Tongue (tissue), 2 donors: ENCODE data around the gene CT45A6. TPM values are rescaled to one million over a fixed set of nuclear protein-coding genes. Genes with fewer than 3 reads are reported as not detected.
"Not testable (repeated sequence)": the region's sequence is repeated elsewhere in the genome, so short reads cannot be mapped to it uniquely, and the experiment has no call there.

Experiments used
- DNase-seq: peaks from one replicate; pipeline ENCODE4 v3.0.0-alpha.2; 2015
- total RNA-seq: library from RNA; depleted of rRNA; stranded (reverse); fragments of >200 nt; gene quantifications from one replicate; pipeline ENCODE4 v1.2.3, GENCODE V29; 2014

CT45A6 gene, protein sequence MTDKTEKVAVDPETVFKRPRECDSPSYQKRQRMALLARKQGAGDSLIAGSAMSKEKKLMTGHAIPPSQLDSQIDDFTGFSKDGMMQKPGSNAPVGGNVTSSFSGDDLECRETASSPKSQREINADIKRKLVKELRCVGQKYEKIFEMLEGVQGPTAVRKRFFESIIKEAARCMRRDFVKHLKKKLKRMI
- total RNA-seq, result not detected

- DNase-seq, result not testable (repeated sequence)
These were observed at the start of gene CT45A6 for GRCh38 chrX:135802687-135803086. CT45A6 (minus strand) TSS chrX:135802787; CDS start chrX:135798993, 3,794 bp downstream.

DNA sequence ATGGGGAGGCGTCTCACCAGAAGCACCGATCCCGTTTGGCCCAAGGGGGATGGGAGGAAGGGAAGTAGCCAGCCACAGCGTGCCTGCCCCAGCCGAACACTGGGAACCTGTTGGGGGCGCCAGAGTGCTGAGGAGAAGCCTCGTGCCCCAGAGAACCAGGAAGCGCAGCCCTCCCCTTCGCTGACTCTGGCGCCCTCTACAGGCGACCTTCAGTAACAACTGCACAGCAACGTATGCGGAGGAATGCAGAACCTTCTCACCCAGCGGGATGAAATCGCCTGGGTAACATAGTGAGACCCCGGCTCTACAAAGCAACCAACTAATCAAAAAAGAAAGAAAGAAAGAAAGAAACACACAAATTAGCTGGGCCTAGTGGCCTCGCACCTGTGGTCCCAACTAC is 34.6 kb upstream of the CT45A6 start, which contains the start of gene CT45A7:
TSS of gene CT45A7 (minus strand) at position 101 of the 400 bp plus-strand sequence. CDS start 3,747 bp downstream, outside the sequence.
- DNase-seq, result not testable (repeated sequence)

DNA sequence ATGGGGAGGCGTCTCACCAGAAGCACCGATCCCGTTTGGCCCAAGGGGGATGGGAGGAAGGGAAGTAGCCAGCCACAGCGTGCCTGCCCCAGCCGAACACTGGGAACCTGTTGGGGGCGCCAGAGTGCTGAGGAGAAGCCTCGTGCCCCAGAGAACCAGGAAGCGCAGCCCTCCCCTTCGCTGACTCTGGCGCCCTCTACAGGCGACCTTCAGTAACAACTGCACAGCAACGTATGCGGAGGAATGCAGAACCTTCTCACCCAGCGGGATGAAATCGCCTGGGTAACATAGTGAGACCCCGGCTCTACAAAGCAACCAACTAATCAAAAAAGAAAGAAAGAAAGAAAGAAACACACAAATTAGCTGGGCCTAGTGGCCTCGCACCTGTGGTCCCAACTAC is 17.3 kb upstream of the CT45A6 start, which contains the start of gene CT45A2:
TSS of gene CT45A2 (minus strand) at position 101 of the 400 bp plus-strand sequence. CDS start 3,747 bp downstream, outside the sequence.
- not testable (repeated sequence) for DNase-seq

DNA sequence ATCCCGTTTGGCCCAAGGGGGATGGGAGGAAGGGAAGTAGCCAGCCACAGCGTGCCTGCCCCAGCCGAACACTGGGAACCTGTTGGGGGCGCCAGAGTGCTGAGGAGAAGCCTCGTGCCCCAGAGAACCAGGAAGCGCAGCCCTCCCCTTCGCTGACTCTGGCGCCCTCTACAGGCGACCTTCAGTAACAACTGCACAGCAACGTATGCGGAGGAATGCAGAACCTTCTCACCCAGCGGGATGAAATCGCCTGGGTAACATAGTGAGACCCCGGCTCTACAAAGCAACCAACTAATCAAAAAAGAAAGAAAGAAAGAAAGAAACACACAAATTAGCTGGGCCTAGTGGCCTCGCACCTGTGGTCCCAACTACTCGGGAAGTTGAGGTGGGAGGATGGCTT is 17.2 kb downstream of the CT45A6 start, which contains the start of gene CT45A5:
TSS of gene CT45A5 (minus strand) at position 101 of the 400 bp plus-strand sequence. CDS start 3,774 bp downstream, outside the sequence.
- not testable (repeated sequence) for DNase-seq

DNA sequence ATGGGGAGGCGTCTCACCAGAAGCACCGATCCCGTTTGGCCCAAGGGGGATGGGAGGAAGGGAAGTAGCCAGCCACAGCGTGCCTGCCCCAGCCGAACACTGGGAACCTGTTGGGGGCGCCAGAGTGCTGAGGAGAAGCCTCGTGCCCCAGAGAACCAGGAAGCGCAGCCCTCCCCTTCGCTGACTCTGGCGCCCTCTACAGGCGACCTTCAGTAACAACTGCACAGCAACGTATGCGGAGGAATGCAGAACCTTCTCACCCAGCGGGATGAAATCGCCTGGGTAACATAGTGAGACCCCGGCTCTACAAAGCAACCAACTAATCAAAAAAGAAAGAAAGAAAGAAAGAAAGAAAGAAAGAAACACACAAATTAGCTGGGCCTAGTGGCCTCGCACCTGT is 34.5 kb downstream of the CT45A6 start, which contains the start of gene CT45A3:
TSS of gene CT45A3 (minus strand) at position 101 of the 400 bp plus-strand sequence. CDS start 3,747 bp downstream, outside the sequence.
- DNase-seq, result not testable (repeated sequence)

DNA sequence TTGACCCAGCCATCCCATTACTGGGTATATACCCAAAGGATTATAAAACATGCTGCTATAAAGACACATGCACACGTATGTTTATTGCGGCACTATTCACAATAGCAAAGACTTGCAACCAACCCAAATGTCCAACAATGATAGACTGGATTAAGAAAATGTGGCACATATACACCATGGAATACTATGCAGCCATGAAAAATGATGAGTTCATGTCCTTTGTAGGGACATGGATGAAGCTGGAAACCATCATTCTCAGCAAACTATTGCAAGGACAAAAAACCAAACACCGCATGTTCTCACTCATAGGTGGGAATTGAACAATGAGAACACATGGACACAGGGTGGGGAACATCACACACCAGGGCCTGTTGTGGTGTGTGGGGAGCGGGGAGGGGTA is 57.8 kb downstream of the CT45A6 start:
- DNase-seq, result not testable (repeated sequence)

Other genes starting within 250 kb of the CT45A6 start
- gene CT45A1, start 89.1 kb downstream of the CT45A6 start, total RNA-seq, result not detected
- not detected for gene CT45A3, start 34.6 kb downstream of the CT45A6 start, total RNA-seq
- not detected for gene CT45A5, start 17.3 kb downstream of the CT45A6 start, total RNA-seq
- not detected for gene CT45A2, start 17.2 kb upstream of the CT45A6 start, total RNA-seq
- gene CT45A7, start 34.5 kb upstream of the CT45A6 start, total RNA-seq, result not detected
- gene CT45A8, start 51.8 kb upstream of the CT45A6 start, total RNA-seq, result not detected
- gene CT45A9, start 69.0 kb upstream of the CT45A6 start, total RNA-seq, result not detected
- gene CT45A10, start 90.7 kb upstream of the CT45A6 start, total RNA-seq, result not detected
- not detected for gene SAGE1, start 90.9 kb upstream of the CT45A6 start, total RNA-seq
- gene MMGT1, start 171.2 kb upstream of the CT45A6 start, total RNA-seq, result 22.6 TPM
- gene SLC9A6, start 182.6 kb upstream of the CT45A6 start, total RNA-seq, result 17.2 TPM